Fibroblast of skin of scalp (primary cell): Measurements from ENCODE around the gene CLINT1.

Experiments used
- DNase-seq: peaks from one replicate; pipeline ENCODE4 v3.0.0-alpha.2; 2013

Gene CLINT1

DNA sequence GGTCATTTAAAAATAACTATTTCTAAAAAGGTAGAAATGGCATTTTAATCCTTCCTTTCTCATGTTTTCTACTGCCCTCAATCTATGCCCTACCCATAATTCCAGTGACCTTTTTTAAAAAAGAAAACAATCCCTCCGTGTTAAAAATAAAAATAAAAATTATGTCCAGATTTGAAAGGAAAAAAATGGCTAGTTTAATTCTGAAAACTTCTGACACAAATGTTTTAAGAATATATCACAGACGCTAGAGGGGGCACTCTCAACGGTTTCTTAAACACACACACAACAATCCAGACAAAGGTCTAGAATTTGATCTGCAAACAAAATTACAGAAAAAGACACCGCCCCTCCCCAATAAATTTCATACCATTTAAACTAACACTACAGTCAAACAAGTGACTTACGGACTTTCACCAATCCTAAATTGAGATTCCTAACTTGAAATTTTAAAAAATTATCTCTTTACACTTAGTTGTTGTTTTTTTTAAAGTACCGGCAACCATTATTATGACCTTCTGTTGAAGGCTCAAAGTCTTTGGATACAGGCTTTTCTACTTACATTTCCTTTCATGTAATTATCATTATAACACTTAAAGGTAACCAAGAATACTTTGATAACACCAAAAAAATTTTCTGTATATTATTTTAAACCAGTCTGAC is 38.2 kb downstream of the CLINT1 start:
- DNase-seq = peak; percentile 60

DNA sequence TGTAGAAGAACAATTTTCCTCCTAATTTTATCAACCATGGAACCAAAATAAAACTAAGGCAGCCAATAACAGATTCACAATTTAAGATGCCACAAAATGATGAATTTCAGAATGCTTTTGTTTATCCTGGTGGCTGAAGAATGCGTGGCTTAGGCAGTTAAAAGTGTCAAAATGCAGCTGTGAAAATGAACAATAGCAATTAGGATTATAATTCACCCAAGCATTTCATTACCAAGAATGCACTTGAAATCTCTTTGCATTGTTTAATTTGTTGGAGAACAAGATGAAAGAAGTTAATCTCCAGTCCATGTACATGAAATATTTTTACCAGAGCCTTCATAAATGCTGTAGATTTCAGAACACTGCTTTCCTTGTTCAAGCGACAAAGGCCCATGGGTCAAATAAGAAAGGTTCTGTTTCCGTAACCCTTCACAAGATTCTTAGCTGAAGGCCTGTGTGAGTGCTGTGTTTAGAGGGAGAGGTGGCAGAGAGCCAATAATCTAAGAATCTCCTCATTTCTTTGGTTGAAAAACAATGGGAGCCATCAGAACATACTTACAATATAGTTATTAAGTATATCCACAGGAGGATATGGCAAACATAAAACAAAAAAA is 39.3 kb downstream of the CLINT1 start:
- DNase-seq = no peak

DNA sequence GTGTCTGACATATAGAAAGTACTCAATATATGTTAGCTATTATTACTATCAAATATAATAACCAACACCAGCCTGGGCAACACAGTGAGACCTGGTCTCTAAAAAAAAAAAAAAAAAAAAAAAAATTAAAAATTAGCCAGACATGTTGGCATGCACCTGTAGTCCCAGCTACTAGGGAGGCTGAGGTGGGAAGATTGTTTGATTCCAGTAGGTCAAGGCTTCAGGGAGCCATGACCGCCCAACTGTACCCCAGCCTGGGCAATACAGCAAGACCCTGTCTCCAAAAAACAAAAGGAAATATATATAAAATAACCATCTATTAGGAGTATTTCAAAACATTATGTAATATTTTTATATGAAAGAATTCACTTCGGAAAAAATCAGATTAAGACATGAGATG is 40.6 kb downstream of the CLINT1 start:
- no peak for DNase-seq

DNA sequence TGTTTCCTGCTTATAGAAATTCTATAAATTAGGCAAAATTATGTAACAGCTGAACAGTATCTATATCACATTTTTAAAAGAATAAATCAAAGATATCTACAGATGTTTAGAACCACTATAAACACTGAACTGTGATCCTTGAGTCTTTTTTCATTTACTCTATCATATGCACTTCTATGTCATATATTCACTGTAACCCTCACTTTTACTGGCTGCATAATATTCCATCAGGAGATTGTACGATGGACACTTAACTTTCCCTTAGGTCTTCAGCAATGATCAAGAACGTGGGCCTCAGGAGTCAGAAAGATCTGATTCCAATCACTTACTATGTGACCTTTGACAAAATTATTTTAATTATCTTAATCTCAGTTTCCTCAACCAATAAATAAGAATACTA is 41.0 kb downstream of the CLINT1 start:
- no peak for DNase-seq

DNA sequence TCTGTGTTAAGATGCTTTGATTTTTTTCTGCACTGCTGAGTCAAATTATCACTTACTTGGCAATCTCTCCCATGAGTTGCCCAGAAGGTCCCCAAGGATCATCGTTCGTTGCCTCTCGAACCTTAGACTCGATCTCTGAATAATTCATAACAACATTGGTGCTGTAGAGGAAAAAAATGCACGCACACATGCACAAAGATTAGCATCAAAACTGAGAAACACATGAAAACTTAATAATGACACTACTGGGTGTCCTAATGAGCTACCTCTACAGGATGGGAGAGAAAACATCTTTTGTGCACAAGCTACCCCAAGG is 41.6 kb downstream of the CLINT1 start:
- DNase-seq = no peak

DNA sequence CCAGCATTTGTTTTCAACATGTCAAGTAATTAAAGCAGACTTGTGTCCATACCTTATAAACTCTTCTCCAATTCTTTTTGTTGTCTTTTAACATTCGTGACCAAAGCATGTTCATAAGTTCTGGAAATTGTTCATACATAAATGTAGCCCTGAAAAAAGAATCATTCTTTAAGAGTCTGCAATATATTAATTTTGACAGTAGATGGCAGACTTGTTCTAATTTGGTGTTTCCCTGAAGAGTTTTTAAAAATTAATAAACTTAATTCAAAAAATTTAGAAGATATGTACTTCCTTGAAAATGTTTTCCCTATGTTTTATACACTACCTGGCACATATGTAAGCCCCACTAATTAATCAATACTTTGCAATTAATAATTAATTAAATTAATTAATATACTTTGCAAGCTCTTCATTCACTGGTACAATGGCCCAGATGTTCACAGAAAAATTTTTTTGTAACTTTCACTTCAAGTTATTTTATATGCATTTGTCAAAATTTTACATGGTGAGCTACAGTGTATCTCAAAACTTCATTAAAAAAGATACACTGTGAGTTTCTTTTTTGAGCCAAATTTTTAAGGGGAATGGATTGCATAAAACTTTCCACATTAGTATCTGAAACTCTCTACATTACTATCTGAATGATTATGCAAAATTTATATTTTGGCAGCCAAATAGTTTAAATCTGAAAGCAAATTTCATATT is 42.1 kb downstream of the CLINT1 start:
- DNase-seq = peak; percentile 25

DNA sequence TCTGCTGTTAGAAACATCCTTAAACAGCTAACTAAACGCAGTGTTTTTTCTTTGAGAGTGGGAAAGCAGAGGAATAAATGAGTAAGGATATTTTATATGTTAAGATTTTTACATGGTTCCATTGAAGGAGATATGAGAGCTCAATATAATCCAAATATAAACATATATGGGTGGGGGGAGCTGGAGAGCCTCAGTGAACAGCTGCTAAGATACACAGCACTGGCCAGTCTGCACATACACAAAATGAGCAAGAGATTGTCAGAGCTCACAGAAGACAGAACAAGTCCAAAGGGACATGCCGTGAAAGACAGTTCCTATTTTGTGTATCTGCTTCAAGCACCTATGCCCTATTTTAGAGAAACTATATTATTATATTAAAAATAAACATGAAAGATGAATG is 46.9 kb downstream of the CLINT1 start:
- no peak for DNase-seq

DNA sequence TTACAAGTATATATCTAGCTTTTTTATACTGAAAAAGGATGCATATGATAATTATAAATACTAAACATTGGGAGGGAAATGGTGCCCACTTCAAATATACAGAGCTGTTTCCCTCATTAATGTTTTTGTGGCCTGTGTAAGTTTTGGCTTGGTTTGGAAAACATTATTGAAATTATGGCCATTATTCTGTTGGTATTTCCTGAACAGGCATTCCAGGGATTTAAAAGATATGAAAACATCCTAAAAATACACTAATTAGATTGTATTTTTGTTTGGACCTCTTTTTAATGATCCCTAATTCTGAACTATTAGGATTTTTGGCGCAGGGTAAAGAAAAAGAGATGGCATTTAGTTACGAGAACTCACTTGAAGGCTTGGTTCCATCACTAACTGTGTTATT is 50.9 kb downstream of the CLINT1 start:
- no peak for DNase-seq

DNA sequence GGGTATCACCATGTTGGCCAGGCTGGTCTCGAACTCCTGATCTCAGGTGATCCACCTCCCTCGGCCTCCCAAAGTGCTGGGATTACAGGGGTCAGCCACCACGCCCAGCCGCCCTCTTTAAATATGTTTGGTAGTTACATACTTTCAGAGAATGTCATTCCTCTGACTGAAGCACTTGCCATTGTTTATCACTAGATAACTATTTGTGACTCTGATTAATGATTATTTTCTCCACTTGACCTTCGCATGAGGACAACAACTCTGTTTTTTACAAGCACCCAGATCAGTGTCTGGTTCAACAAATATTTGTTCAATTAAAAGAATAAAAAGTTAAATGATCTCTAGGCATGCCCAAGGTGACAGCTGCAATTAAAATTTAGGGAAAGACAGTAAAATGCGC is 56.2 kb downstream of the CLINT1 start:
- no peak for DNase-seq

DNA sequence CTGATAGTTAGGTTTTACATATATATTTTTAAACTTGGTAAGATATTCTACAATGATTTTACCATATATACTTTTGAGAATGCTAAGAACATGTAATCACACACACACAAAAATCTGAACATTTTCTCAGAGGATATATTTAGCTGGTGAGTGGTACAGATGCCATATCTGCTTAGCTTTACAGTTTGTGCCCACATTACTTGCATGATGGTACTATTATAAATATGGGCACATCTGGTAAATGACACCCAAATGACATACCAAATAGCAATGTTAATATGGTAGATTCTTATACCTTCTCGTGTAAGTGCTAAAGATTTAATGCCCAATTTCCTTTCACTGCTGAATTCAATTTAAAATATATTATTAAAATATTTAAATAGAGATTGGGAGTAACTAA is 58.8 kb downstream of the CLINT1 start:
- no peak for DNase-seq

DNA sequence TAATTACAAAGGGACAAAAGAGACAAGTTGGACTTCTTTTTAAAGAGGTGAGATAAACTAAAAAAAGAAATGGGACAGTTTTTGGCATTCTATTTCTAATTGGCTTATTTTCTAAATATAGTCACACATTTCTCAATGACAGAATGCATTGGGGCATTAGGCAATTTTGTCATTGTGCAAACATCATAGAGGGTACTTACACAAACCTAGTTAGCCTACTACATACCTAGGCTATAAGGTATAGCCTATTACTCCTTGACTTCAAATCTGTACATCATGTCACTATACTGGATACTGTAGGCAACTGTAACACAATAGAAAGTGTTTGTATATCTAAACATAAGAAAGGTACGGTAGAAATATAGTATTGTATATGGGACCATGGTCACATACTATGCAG is 59.4 kb downstream of the CLINT1 start:
- no peak for DNase-seq

DNA sequence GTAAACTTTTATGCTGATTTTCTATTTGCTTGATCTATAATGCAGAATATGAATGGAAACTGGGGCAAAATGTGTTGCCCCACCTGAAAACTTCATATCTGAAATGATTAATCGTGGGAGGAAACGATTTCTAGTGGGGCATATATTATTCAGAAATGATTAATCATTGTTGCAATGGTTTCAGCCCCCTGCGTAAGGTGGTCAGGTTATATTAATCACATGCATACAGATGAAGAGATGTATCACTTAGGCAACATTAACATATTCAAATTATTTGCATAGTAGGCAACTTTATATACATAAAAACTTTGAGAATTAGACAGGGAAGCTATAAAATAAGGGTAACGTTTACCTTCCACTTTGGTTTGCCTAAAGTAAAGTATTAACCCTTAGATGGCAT is 65.6 kb downstream of the CLINT1 start:
- DNase-seq = no peak

DNA sequence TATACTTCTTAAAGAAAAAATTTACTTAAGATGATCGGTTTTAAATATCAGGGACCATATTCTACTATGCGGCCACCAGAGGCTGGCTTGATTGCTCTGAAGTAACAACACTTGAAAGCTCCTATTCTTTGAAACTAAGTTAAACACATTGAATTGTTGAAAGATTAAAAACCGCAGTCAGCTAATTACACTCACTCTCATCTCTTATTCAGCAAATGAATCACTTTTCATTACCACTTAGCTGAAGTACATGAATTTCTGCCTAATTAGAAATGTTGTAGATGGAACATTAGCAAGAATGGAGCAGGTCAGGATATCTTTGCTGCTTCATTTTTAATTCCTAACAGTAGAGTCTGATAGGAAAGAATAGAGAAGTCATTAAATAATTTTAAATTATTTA is 73.1 kb downstream of the CLINT1 start:
- DNase-seq = no peak

DNA sequence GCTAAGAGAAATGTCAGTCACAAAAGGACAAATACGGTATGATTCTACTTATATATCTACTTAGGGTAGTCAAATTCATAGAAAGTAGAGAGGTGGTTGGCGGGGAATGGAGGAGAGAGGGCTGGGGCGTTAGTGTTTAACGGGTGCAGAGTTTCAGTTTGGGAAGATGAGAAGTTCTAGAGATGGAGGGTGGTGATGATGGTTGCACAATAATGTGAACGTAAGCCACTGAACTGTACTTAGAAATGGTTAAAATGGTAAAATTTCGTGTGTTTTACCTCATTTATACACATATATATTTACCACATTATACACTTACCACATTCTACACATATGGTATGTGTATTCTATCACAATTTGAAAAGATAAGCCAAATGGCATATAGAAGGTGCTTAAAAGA is 79.7 kb downstream of the CLINT1 start:
- no peak for DNase-seq

DNA sequence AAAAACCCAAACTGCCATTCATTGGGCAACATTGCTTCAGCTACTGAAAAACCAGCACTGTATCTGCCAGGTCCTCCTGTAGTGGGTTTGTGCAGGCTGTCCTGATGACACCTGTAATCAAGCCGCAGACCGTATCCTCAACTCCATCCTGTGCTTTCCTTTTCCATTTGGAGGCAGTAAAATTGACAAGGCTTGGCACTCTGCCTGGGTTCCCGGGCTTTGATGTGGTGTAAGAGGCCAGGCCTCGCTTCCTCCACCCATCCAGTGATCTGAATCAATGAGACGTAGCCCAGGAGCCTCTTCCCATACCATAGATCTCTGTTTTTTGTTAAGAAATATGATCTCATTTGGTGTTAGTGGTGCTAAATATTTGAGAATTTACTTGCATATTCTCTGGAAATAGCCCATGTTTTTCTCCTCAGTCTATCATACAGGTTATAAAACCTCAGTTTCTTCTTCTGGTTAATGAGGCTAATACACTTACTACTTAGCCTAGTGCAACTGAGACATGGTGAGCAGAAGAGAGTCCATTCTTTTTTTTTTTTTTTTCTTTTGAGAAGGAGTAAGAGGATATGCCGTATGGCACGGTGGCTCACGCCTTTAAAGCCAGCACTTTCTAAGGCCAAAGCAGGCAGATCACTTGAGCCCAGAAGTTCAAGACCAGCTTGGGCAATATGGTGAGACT is 80.7 kb downstream of the CLINT1 start:
- peak; percentile 28 for DNase-seq

DNA sequence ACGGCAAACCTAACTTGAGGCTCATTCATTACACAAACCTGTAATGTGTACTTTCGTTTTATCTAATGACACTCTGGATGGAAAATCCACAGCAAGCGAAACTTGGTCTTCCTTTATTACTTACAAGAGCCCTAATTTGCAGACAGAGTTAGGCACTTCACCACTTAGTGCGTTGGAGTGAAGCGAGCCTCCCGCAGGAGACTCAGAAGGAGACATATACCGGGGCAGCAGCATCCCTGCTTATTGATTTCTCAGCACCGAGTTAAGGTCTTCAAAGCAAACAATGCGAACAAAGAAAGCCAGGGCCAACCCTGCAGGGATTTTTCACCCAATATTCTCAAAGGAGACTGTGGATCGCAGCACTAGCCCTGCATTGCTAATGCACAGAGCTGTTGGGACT is 86.8 kb downstream of the CLINT1 start:
- DNase-seq = no peak

DNA sequence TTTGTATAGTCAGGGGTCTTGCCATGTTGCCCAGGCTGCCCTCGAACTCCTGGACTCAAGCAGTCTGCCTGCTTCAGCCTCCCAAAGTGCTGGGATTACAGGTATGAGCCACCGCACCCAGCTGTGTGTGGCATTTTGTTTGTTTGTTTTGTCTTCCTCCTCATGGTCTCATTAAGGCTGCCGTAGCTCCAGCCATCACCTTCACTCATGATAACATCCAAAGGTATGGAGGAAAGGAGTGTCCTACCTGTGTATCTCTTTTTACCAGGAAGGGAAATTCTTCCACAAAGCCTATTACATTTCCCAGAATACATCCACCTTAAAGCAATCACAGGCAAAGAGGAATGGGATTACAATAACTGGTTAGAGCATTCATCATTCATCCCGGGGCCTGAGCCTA is 88.3 kb downstream of the CLINT1 start:
- no peak for DNase-seq

DNA sequence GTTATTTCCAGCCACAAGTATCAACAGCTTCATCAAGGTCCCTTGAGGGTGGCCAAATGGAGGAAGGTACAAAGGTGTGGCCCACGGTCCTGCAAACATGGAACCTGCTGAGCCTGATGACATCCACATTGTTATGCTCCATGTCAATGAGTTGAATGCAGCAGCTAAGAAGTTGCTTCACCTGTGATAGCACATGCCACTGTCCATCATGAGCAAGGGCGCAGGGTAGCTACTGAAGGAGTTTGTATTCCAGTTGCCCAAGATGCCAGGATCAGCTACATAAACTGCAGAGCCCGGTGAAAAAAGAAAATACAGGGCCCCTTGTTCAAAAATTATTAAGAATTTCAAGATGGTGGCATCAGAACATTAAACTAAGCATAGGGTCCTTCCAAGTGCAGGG is 91.3 kb downstream of the CLINT1 start:
- no peak for DNase-seq

DNA sequence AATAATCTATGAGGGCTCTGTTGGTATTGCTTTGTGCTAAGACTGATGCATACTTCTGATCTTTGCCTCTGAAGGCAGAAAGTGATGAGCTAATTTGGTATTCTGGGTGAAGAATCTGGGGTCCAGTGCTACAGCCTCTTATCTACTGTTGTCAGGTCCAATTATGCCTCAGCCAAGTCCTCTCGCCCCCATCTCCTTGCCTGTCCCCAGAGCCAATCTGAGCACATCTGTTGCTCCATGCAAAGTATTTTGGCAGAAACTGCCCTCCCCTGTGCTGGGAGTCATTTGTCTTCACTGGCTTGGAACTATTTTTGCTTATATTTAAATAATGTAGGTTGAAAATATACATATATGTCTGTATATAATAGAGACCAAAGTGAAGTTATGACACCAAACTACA is 92.0 kb downstream of the CLINT1 start:
- DNase-seq = no peak

DNA sequence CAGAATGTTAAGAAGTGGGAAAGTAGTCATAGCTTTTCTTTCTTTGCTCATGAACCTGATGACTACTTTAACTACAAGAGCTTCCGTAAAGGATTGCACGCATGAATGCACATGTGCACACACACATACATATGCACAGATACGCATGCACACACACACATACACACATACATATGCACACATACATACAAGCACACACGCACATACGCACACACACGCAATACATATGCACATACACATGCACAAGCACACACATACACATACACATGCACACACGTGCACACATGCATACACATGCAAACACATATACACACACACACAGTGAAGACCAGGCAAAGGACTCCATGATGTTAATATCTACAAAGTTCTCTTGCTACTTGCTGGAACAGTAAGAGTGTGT is 92.5 kb downstream of the CLINT1 start:
- no peak for DNase-seq

DNA sequence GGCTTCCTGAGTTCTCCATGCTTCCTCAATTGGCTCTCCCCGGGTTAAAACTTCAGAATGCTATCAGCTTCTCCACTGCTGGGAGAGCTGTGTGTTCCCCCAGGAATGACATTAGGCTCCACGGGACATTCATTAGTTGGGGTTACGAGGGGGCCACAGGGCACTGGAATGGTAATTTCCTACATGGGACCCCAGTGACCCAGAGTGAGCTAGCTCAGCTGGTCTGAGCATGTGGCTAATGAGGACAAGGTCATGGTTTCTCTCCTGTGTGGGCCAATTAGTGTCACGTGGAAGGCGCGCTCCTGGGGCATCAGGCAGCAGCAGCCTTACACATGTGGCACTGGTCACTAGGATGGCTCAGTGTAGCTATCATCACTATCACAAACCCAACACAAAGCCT is 94.4 kb downstream of the CLINT1 start:
- DNase-seq = no peak

DNA sequence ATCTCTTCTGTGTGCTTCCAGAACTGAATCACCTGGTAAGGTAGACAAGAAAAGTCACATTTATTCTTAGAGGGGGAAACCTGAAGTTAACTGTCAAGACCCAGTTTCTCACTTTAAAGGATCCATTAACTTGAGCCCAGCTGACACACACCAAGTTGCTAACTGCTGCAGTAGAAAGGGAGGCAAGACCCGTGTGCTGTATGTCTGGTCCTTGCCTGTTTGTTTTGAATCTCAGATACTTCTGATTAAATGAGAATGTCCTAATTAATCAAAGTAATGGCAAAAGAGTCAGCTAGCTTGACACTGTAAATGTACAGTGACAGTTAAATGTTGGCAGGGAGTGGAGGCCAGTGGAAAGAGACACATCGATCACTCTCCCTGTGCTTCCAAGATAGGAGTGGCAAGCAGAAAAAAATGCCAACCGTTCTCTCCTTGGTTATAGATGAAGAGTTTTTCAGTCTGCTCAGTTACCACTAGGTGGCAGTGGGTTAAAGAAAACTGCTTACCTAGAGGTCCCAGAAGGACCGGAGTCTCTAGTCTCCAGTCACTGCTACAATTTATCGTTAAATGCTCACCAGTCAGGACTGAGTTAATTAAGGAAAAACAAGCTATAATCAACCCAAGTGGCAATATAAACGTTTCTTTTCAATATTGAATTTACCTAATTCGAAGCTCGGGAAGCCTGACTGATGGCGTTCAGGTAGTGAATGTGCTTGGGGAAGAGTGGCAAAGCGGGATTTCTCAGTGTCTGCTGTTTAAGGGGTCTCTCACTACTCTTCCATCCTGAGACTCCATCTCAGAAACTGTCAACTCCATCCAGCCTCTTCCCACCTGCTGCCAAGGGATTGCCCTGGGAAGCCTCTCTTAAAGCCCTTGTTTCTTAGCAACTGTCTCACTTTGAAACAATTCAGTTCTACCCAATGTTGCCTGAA is 97.0 kb downstream of the CLINT1 start:
- peak; percentile 74 for DNase-seq

DNA sequence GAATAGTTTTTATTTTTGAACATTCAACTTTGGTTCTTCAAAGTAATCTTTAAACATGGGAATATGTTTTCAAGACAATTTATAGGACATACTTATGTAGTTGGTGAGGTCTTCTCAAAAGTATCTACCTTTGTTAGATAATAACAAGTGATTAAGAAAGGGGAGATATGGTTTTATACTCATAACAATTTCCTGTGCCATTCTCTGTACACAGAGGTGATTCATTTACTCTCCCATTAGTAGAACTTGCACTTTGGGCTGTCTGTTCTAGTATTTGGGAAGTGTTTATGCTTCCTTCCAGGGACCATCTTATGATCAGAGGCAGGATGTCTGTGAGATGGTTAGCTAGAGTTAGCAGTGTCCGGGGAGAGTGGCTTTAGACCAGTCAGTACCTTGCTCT is 100.2 kb downstream of the CLINT1 start:
- no peak for DNase-seq
